Limb (tissue), 2 donors: Measurements from ENCODE around the gene POLG2.
"Not testable (repeated sequence)": the region's sequence is repeated elsewhere in the genome, so short reads cannot be mapped to it uniquely, and the experiment has no call there.

ENCODE experiments used
- DNase-seq, 2 donors: peaks; one replicate each; pipeline ENCODE4 v3.0.0-alpha.2; 2016; ENCODE audit errors: extremely low spot score in 2 of 2

The POLG2 gene

GRCh38 chr17:64484380-64484779 lies 12.5 kb downstream of the POLG2 start:
- no peak for DNase-seq

DNA sequence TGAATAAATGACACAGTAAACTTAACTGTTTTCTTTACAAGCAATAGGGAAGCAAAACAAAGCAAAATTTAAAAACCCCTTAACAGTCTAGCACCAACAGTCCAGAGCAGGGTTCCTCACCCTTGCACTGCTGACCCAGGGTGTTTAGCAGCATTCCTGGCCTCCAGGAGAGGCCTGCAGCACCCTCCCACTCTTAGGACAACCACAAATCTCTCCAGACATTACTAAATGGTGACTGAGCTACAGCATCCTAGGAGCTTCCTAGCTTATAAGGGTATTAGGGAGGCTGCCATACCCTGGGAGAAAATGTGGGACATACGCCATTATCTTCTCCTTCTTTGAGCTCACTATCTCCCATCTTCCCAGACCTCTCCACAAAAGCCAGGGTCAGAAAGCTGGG lies 15.9 kb downstream of the POLG2 start:
- no peak for DNase-seq

- no peak for DNase-seq
Observed at GRCh38 chr17:64477849-64478248, 19.0 kb downstream of the POLG2 start.

GRCh38 chr17:64472564-64472963 lies 24.3 kb downstream of the POLG2 start:
- no peak for DNase-seq

GRCh38 chr17:64471440-64471839 lies 25.4 kb downstream of the POLG2 start:
- DNase-seq: no peak

GRCh38 chr17:64470625-64471024 lies 26.2 kb downstream of the POLG2 start:
- DNase-seq: no peak

GRCh38 chr17:64466834-64467233 lies 30.0 kb downstream of the POLG2 start:
- DNase-seq: not testable (repeated sequence)

- no peak for DNase-seq
Observed at GRCh38 chr17:64466019-64466735, 30.7 kb downstream of the POLG2 start.

- no peak for DNase-seq
Observed at GRCh38 chr17:64461788-64462187, 35.1 kb downstream of the POLG2 start.

GRCh38 chr17:64460955-64461354 lies 35.9 kb downstream of the POLG2 start:
- peak in 1 of 2 donors; percentile 26 for DNase-seq

- not testable (repeated sequence) for DNase-seq
Observed at GRCh38 chr17:64459818-64460217, 37.0 kb downstream of the POLG2 start.

GRCh38 chr17:64459284-64459747 lies 37.5 kb downstream of the POLG2 start:
- DNase-seq: no peak

DNA sequence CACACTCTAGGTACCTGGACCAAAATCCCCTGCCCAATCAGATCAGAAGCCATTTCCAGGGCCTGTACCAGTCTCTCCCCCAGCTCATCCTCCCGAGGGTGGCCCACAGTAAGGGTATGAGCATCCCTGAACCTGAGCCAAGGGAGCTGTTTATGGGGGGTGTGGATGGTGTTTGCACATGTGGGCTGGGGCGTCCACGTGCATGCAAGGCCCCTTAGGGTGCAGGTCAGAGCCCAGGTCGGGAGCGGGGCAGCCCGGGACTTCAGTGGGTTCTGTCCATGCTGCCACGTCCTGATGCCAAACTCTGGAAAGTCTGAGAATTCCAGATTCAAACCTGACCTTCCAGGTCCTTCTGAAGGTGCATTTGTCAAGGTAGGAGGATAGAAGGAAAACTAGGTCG lies 38.1 kb downstream of the POLG2 start:
- no peak for DNase-seq

GRCh38 chr17:64457156-64457555 lies 39.7 kb downstream of the POLG2 start:
- no peak for DNase-seq

GRCh38 chr17:64455993-64456885 lies 40.6 kb downstream of the POLG2 start:
- no peak for DNase-seq

DNA sequence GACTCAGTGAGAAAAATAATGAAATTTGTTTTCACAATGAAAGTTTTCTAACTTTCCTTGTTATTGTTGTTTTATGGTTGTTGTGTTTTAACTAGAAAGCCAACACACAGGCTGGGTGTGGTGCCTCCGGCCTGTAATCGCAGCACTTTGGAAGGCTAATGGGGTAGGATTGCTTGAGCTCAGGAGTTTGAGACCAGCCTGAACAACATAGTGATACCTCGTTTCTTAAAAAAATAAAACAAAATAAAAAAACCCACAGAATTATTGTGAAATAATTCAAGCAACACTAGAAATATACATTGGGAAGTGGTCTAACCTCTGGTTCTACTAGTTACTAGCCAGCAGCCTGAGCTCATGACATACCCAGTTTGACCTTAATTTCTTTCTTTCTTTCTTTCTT lies 47.3 kb downstream of the POLG2 start:
- DNase-seq: no peak

DNA sequence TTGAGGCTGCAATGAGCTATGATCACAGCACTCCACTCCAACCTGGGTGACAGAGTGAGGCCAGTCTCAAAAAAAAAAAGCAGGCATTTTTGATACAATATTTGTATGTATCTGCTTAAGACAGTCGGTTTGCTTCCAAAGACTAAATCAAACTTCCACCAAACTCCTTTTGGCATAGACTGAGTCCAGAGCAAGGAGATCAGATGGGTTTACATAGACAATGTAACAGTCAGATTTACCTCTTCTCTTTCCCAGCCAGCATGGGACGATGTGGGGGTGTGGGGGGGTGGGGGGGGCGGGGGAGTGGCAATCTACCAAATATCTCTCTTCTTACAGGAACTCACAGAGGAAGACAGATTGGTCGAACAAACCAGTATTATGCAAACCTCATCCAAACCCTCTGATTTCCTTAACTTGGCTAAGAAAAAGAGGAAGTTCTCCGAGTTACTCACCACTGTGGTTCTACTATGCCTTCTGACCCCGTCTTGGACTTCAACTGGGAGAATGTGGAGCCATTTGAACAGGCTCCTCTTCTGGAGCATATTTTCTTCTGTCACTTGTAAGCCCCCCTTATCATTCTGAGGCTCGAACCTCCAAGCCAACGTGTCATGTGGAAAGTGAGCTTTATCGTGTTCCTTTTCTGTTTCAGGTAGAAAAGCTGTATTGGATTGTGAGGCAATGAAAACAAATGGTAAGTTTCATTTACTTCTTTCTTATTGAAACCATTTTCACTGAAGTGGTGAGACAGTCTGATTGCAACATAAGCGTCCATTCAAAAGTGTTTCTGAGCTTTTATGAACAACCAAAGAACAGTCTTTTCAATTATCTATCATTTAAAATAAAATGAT lies 48.0 kb downstream of the POLG2 start, which contains the start of gene MILR1:
MILR1 (plus strand) TSS at position 451 of the 848 bp plus-strand sequence; CDS start at position 505, 54 bp downstream.
- DNase-seq: no peak

GRCh38 chr17:64447526-64447925 lies 49.3 kb downstream of the POLG2 start:
- no peak for DNase-seq

DNA sequence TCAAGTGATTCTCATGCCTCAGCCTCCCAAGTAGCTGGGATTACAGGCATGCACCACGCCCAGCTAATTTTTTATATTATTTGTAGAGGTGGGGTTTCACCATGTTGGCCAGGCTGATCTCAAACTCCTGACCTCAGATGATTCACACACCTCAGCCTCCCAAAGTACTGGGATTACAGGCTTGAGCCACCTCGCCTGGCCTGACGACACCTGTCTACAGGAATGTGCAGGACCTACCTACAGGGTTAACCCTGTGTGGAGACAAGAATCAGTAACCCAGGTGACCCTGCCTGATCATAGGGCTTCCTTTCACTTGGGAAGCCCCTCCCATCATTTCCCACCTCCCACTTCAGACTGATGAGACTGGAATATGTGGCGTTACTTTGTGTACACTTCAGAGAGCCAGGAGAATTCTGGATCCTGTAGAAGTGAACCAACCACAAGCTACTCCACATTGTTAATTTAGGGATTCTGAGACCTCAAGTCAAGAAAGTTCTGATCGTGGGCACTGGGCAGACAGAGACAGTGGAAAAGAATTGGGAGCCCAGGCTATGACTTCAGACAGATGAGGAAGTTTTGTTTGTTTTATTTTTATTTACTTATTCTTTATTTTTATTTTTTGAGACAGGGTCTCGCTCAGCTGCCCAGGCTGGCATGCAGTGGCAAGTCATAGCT lies 53.6 kb downstream of the POLG2 start:
- no peak for DNase-seq

DNA sequence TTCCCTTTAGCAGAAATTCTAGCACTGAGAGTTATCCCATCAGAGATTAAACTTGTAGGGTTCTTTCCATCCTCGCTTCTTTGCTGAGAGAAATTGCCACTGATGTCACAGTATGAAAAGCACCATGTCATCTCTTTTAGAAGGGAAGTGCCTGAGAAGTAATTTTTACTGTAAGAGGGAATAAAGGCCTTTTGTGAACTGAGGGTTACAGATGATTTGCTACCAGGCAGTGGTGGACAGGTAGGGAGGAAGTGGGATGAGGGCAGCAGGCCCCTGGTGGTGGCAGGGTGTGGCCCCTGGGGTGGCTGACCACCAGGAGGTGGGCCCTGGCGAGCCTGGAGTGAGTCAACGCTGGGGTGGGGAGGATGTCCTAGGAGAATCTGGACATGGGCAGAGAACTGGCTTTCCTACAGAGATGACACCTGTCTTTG lies 54.3 kb downstream of the POLG2 start:
- peak in 1 of 2 donors; percentile 9 for DNase-seq
